HepG2 (cell line): ENCODE data around the gene ZNF235. TPM values are rescaled to one million over a fixed set of nuclear protein-coding genes. Genes with fewer than 3 reads are reported as not detected.
A peak's percentile ranks its signal among the peaks of the same experiment; 100 is the strongest.

Experiments used
- MAFF ChIP-seq: IDR thresholded peaks from 2 replicates; pipeline ENCODE4 v1.6.1; 2011; ENCODE audit warnings: low read depth, low read length, improper control_type of control experiment
- MXI1 ChIP-seq: IDR thresholded peaks from 3 replicates; pipeline ENCODE4 v1.6.1; 2012; ENCODE audit warnings: low read depth, low read length, inconsistent platforms, borderline replicate concordance
- PRMT3 ChIP-seq: sonication (generic); formaldehyde crosslinking; IDR thresholded peaks from 2 replicates; pipeline ENCODE4 v1.8.1; 2022; ENCODE audit warnings: low read depth, mild to moderate bottlenecking, moderate library complexity, missing genetic modification reagents, borderline replicate concordance
- SATB2 ChIP-seq: sonication (generic); formaldehyde crosslinking; IDR thresholded peaks from 2 replicates; pipeline ENCODE4 v1.5.0; 2020; ENCODE audit warnings: missing genetic modification reagents
- SMAD3 ChIP-seq: sonication (generic); formaldehyde crosslinking; IDR thresholded peaks from 2 replicates; pipeline ENCODE4 v1.4.0; 2020; ENCODE audit warnings: missing genetic modification reagents
- THYN1 ChIP-seq: sonication (generic); formaldehyde crosslinking; IDR thresholded peaks from 2 replicates; pipeline ENCODE4 v1.8.1; 2023; ENCODE audit warnings: low read depth, mild to moderate bottlenecking, moderate library complexity, missing genetic modification reagents, borderline replicate concordance
- ZC3H4 ChIP-seq: sonication (generic); formaldehyde crosslinking; IDR thresholded peaks from 2 replicates; pipeline ENCODE4 v1.4.0; 2020; ENCODE audit warnings: missing genetic modification reagents, borderline replicate concordance
- ZNF17 ChIP-seq: sonication (generic); formaldehyde crosslinking; IDR thresholded peaks from 2 replicates; pipeline ENCODE4 v1.5.0; 2020; ENCODE audit warnings: mild to moderate bottlenecking, missing genetic modification reagents
- ZNF207 ChIP-seq: fragments of 450-650 bp; IDR thresholded peaks from 2 replicates; pipeline ENCODE4 v1.6.1; 2016; ENCODE audit warnings: antibody characterized with exemption, borderline replicate concordance
- ZNF549 ChIP-seq: sonication (generic); formaldehyde crosslinking; IDR thresholded peaks from 2 replicates; pipeline ENCODE4 v1.5.0; 2020; ENCODE audit warnings: missing genetic modification reagents
- ZNF572 ChIP-seq: sonication (generic); formaldehyde crosslinking; IDR thresholded peaks from 2 replicates; pipeline ENCODE4 v1.5.1; 2020; ENCODE audit warnings: mild to moderate bottlenecking, missing genetic modification reagents
- ZNF747 ChIP-seq: sonication (generic); formaldehyde crosslinking; IDR thresholded peaks from 2 replicates; pipeline ENCODE4 v1.8.1; 2023; ENCODE audit warnings: missing genetic modification reagents, mild to moderate bottlenecking, borderline replicate concordance
- ZNF790 ChIP-seq: sonication (generic); formaldehyde crosslinking; IDR thresholded peaks from 2 replicates; pipeline ENCODE4 v1.8.0; 2022; ENCODE audit warnings: missing genetic modification reagents, mild to moderate bottlenecking, borderline replicate concordance
- ZNF879 ChIP-seq: sonication (generic); formaldehyde crosslinking; IDR thresholded peaks from 2 replicates; pipeline ENCODE4 v1.8.1; 2023; ENCODE audit warnings: missing genetic modification reagents
- polyA plus RNA-seq, 8 experiments: library from polyadenylated mRNA; depleted of rRNA in 3 of 8; stranded (reverse) in 7 of 8; unstranded in 1 of 8; fragments of >200 nt; fragmentation: Illumina TruSeq in 4 of 8; extraction: Trizol in 4 of 8; gene quantifications; 2 replicates each; pipeline versions ENCODE4 v1.2.1 to v1.2.3, GENCODE V29; 2011 to 2016; ENCODE audit warnings: low read depth in 4 of 8, missing spikeins in 1 of 8, mixed read lengths in 1 of 8; ENCODE audit not compliant: insufficient read depth in 1 of 8
- total RNA-seq, 5 experiments: library from RNA; depleted of rRNA; stranded (reverse); fragments of >200 nt; fragmentation: Illumina TruSeq; extraction: Trizol; gene quantifications; 2 replicates each; pipeline ENCODE4 v1.2.3, GENCODE V29; 2016; ENCODE audit warnings: low read depth in 1 of 5
- TF ChIP-seq, protein P1 (sequence below): sonication (generic); formaldehyde crosslinking; IDR thresholded peaks from 2 replicates; pipeline ENCODE4 v1.4.0; 2020; ENCODE audit warnings: missing genetic modification reagents
- TF ChIP-seq, protein P2 (sequence below): sonication (generic); formaldehyde crosslinking; IDR thresholded peaks from 2 replicates; pipeline ENCODE4 v1.5.0; 2020; ENCODE audit warnings: missing genetic modification reagents, mild to moderate bottlenecking, borderline replicate concordance
- TF ChIP-seq, protein P3 (sequence below): sonication (generic); formaldehyde crosslinking; conservative IDR thresholded peaks from 2 replicates; pipeline ENCODE4 v1.8.0; 2022; ENCODE audit warnings: missing genetic modification reagents
- TF ChIP-seq, protein P4 (sequence below): sonication (generic); formaldehyde crosslinking; IDR thresholded peaks from 2 replicates; pipeline ENCODE4 v1.4.0; 2020; ENCODE audit warnings: missing genetic modification reagents
- TF ChIP-seq, protein P5 (sequence below): sonication (generic); formaldehyde crosslinking; IDR thresholded peaks from 2 replicates; pipeline ENCODE4 v1.5.0; 2020; ENCODE audit warnings: mild to moderate bottlenecking, missing genetic modification reagents

Gene ZNF235
- total and polyA plus RNA-seq, 2 of the 13 experiments (the other 11 are each of a cell fraction or from before 2014, with no cell fraction given): 4.8 to 5.5 TPM

DNA sequence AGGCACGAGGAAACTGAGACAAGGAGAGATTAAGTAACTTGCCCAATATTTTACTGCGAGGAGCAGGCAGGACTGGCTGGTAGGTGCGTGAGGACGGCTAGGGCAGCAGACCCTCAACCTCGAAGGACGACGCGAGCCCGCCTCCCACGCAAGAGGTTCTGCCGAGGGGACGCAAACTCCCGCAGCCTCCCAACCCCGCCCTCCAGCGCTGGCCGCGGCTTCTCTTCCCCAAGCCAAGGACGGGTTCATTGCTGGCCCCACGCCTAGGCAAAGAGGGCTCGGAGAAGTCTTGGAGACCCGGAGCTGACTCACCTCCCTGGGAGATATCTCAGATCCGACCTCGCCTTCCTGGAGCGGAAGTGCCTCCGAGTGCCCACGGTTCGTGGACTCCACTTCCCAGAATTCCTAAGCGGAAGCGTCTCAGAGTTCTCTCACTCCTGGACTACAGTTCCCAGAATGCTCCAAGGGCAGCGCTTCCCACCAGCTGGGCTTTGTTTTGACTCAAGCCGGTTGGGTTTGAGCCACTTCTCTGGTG lies at the start of gene ZNF235 (continued):
- TF ChIP-seq, protein P1, sequence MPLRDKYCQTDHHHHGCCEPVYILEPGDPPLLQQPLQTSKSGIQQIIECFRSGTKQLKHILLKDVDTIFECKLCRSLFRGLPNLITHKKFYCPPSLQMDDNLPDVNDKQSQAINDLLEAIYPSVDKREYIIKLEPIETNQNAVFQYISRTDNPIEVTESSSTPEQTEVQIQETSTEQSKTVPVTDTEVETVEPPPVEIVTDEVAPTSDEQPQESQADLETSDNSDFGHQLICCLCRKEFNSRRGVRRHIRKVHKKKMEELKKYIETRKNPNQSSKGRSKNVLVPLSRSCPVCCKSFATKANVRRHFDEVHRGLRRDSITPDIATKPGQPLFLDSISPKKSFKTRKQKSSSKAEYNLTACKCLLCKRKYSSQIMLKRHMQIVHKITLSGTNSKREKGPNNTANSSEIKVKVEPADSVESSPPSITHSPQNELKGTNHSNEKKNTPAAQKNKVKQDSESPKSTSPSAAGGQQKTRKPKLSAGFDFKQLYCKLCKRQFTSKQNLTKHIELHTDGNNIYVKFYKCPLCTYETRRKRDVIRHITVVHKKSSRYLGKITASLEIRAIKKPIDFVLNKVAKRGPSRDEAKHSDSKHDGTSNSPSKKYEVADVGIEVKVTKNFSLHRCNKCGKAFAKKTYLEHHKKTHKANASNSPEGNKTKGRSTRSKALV: no peak
- TF ChIP-seq, protein P2, sequence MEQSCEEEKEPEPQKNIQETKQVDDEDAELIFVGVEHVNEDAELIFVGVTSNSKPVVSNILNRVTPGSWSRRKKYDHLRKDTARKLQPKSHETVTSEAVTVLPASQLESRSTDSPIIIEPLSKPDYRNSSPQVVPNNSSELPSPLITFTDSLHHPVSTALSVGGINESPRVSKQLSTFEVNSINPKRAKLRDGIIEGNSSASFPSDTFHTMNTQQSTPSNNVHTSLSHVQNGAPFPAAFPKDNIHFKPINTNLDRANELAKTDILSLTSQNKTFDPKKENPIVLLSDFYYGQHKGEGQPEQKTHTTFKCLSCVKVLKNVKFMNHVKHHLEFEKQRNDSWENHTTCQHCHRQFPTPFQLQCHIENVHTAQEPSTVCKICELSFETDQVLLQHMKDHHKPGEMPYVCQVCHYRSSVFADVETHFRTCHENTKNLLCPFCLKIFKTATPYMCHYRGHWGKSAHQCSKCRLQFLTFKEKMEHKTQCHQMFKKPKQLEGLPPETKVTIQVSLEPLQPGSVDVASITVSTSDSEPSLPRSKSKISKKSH (CRISPR knock-in tag): peak; percentile 85; the same call in 1 of the 2 replicates
- TF ChIP-seq THYN1 (CRISPR knock-in tag) (no peak), ZNF879 (CRISPR knock-in tag) (no peak), PRMT3 (no peak), ZNF17 (CRISPR knock-in tag) (no peak), ZC3H4 (CRISPR knock-in tag) (no peak), SMAD3 (peak; percentile 61; the same call in 1 of the 2 replicates), SATB2 (CRISPR knock-in tag) (no peak), ZNF747 (CRISPR knock-in tag) (0 out of 2 replicates have a peak, but pooled peaks have one; percentile 66), MAFF (no peak), ZNF572 (no peak), ZNF790 (no peak), ZNF207 (no peak), ZNF549 (0 out of 2 replicates have a peak, but pooled peaks have one; percentile 16), MXI1 (peak; percentile 48; the same call in 1 of the 3 replicates)
- TF ChIP-seq, protein P3, sequence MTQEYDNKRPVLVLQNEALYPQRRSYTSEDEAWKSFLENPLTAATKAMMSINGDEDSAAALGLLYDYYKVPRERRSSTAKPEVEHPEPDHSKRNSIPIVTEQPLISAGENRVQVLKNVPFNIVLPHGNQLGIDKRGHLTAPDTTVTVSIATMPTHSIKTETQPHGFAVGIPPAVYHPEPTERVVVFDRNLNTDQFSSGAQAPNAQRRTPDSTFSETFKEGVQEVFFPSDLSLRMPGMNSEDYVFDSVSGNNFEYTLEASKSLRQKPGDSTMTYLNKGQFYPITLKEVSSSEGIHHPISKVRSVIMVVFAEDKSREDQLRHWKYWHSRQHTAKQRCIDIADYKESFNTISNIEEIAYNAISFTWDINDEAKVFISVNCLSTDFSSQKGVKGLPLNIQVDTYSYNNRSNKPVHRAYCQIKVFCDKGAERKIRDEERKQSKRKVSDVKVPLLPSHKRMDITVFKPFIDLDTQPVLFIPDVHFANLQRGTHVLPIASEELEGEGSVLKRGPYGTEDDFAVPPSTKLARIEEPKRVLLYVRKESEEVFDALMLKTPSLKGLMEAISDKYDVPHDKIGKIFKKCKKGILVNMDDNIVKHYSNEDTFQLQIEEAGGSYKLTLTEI (CRISPR knock-in tag): no peak
- TF ChIP-seq, protein P4, sequence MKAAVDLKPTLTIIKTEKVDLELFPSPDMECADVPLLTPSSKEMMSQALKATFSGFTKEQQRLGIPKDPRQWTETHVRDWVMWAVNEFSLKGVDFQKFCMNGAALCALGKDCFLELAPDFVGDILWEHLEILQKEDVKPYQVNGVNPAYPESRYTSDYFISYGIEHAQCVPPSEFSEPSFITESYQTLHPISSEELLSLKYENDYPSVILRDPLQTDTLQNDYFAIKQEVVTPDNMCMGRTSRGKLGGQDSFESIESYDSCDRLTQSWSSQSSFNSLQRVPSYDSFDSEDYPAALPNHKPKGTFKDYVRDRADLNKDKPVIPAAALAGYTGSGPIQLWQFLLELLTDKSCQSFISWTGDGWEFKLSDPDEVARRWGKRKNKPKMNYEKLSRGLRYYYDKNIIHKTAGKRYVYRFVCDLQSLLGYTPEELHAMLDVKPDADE (CRISPR knock-in tag): no peak
- TF ChIP-seq, protein P5, sequence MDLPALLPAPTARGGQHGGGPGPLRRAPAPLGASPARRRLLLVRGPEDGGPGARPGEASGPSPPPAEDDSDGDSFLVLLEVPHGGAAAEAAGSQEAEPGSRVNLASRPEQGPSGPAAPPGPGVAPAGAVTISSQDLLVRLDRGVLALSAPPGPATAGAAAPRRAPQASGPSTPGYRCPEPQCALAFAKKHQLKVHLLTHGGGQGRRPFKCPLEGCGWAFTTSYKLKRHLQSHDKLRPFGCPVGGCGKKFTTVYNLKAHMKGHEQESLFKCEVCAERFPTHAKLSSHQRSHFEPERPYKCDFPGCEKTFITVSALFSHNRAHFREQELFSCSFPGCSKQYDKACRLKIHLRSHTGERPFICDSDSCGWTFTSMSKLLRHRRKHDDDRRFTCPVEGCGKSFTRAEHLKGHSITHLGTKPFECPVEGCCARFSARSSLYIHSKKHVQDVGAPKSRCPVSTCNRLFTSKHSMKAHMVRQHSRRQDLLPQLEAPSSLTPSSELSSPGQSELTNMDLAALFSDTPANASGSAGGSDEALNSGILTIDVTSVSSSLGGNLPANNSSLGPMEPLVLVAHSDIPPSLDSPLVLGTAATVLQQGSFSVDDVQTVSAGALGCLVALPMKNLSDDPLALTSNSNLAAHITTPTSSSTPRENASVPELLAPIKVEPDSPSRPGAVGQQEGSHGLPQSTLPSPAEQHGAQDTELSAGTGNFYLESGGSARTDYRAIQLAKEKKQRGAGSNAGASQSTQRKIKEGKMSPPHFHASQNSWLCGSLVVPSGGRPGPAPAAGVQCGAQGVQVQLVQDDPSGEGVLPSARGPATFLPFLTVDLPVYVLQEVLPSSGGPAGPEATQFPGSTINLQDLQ (CRISPR knock-in tag): no peak
